H1 (cell line): ENCODE data around the gene FRS2. TPM values are rescaled to one million over a fixed set of nuclear protein-coding genes. Genes with fewer than 3 reads are reported as not detected.

Experiments
- CTCF ChIA-PET: fragments of 300-600 bp; sonication (Branson Sonifier 250); formaldehyde crosslinking; loops from one replicate; lab custom pipeline; 2021; ENCODE audit not compliant: partially characterized antibody; lab: Charles Lee
- POLR2A ChIA-PET: fragments of 300-600 bp; sonication (Branson Sonifier 250); formaldehyde crosslinking; loops from one replicate; lab custom pipeline; 2021; ENCODE audit warnings: inconsistent platforms; ENCODE audit not compliant: partially characterized antibody; lab: Charles Lee
- DNase-seq, 2 experiments: peaks; one replicate each; pipeline versions ENCODE4 v3.0.0 to v3.0.0-alpha.2; 2010 to 2022; ENCODE audit warnings: low spot score in 2 of 2, low read depth in 1 of 2, mixed read lengths in 1 of 2
- FAIRE-seq: peaks from 2 replicates; lab custom pipeline; 2011; peaks lifted over from hg19 to GRCh38; lab: Jason Lieb, UNC
- H2AFZ ChIP-seq: 2 replicates; pipeline ENCODE4 v1.8.1; 2012; ENCODE audit warnings: low read length, inconsistent platforms
- H2AK5ac ChIP-seq: 2 replicates; pipeline ENCODE4 v1.6.1; 2013; ENCODE audit warnings: low read depth, low read length
- H2BK120ac ChIP-seq: replicated peaks from 2 replicates; pipeline ENCODE3; 2013; ENCODE audit warnings: low read depth, low read length, inconsistent platforms
- H2BK12ac ChIP-seq: 2 replicates; pipeline ENCODE4 v1.6.1; 2013; ENCODE audit warnings: low read depth, low read length
- H2BK15ac ChIP-seq: 2 replicates; pipeline ENCODE4 v1.6.1; 2013; ENCODE audit warnings: low read length
- H2BK20ac ChIP-seq: 2 replicates; pipeline ENCODE4 v1.6.1; 2013; ENCODE audit warnings: low read length
- H2BK5ac ChIP-seq: 2 replicates; pipeline ENCODE4 v1.6.1; 2013; ENCODE audit warnings: low read depth, low read length
- H3K14ac ChIP-seq: 2 replicates; pipeline ENCODE4 v1.6.1; 2013; ENCODE audit warnings: inconsistent platforms; ENCODE audit not compliant: insufficient read length
- H3K18ac ChIP-seq: 2 replicates; pipeline ENCODE4 v1.6.1; 2013; ENCODE audit warnings: low read length; ENCODE audit errors: extremely low read depth
- H3K23ac ChIP-seq: 2 replicates; pipeline ENCODE4 v1.6.1; 2013; ENCODE audit warnings: inconsistent platforms; ENCODE audit not compliant: insufficient read length
- H3K23me2 ChIP-seq: 2 replicates; pipeline ENCODE4 v1.6.1; 2013; ENCODE audit warnings: low read depth, low read length
- H3K27ac ChIP-seq: 2 replicates; pipeline ENCODE4 v1.6.1; 2011; ENCODE audit warnings: low read depth, low read length, inconsistent platforms
- H3K27me3 ChIP-seq, 4 experiments: replicated peaks in 1 of 4; 1 replicate in 1 of 4; 2 replicates in 3 of 4; pipeline versions ENCODE4 v1.6.1 to v1.8.1; 2011 to 2013; ENCODE audit warnings: low read length in 3 of 4, mild to moderate bottlenecking in 3 of 4, inconsistent platforms in 2 of 4, mixed read lengths in 2 of 4, moderate library complexity in 1 of 4; ENCODE audit not compliant: control insufficient read depth in 3 of 4, insufficient read depth in 3 of 4; ENCODE audit errors: extremely low read depth in 1 of 4
- H3K36me3 ChIP-seq, 4 experiments: 2 replicates each; pipeline versions ENCODE4 v1.6.1 to v1.8.1; 2011 to 2013; ENCODE audit warnings: mild to moderate bottlenecking in 4 of 4, low read length in 3 of 4, moderate library complexity in 2 of 4, control low read depth in 1 of 4, inconsistent platforms in 1 of 4; ENCODE audit not compliant: insufficient read depth in 4 of 4, control insufficient read depth in 2 of 4
- H3K4ac ChIP-seq: replicated peaks from 2 replicates; pipeline ENCODE3; 2013; ENCODE audit warnings: low read length, low read depth, mixed read lengths, inconsistent platforms; ENCODE audit not compliant: insufficient read length
- H3K4me1 ChIP-seq, 4 experiments: replicated peaks in 1 of 4; 1 replicate in 1 of 4; 2 replicates in 3 of 4; pipeline versions ENCODE4 v1.6.1 to v1.8.1; 2011 to 2013; ENCODE audit warnings: low read length in 3 of 4, inconsistent platforms in 2 of 4, mixed read lengths in 1 of 4; ENCODE audit not compliant: insufficient read depth in 4 of 4, control insufficient read depth in 3 of 4
- H3K4me2 ChIP-seq, 2 experiments: 2 replicates each; pipeline versions ENCODE4 v1.6.1 to v1.8.1; 2011 to 2013; ENCODE audit warnings: low read depth in 2 of 2, low read length in 2 of 2, control low read depth in 1 of 2, inconsistent platforms in 1 of 2, mild to moderate bottlenecking in 1 of 2; ENCODE audit not compliant: insufficient read depth in 1 of 2
- H3K4me3 ChIP-seq, 4 experiments: fragments of 200-600, 300-600 bp in 1 of 4; sonication (generic), shearing (Covaris generic), sonication (Bioruptor Twin) in 1 of 4; 2 replicates each; pipeline versions ENCODE4 v1.5.1 to v1.8.1; 2011 to 2016; ENCODE audit warnings: low read length in 4 of 4, low read depth in 3 of 4, control low read depth in 2 of 4, inconsistent platforms in 2 of 4, mild to moderate bottlenecking in 2 of 4, mixed read lengths in 1 of 4, moderate library complexity in 1 of 4; ENCODE audit not compliant: insufficient read depth in 2 of 4; ENCODE audit errors: extremely low read depth in 1 of 4
- H3K56ac ChIP-seq: replicated peaks from 2 replicates; pipeline ENCODE3; 2013; ENCODE audit warnings: low read depth, mild to moderate bottlenecking, mixed read lengths, low read length, inconsistent platforms; ENCODE audit not compliant: insufficient read length
- H3K79me1 ChIP-seq: 2 replicates; pipeline ENCODE4 v1.6.1; 2013; ENCODE audit warnings: low read depth, low read length, control low read depth
- H3K79me2 ChIP-seq, 2 experiments: 2 replicates each; pipeline versions ENCODE4 v1.6.1 to v1.8.1; 2012 to 2013; ENCODE audit warnings: low read length in 2 of 2, mild to moderate bottlenecking in 2 of 2, inconsistent platforms in 1 of 2; ENCODE audit not compliant: insufficient read depth in 2 of 2, control insufficient read depth in 1 of 2
- H3K9ac ChIP-seq, 4 experiments: replicated peaks in 1 of 4; 1 replicate in 1 of 4; 2 replicates in 3 of 4; pipeline versions ENCODE4 v1.6.1 to v1.8.1; 2011 to 2013; ENCODE audit warnings: low read depth in 3 of 4, low read length in 3 of 4, control low read depth in 2 of 4, mild to moderate bottlenecking in 2 of 4, moderate library complexity in 2 of 4, inconsistent platforms in 1 of 4; ENCODE audit errors: extremely low read depth in 1 of 4
- H3K9me3 ChIP-seq, 2 experiments: 2 replicates each; pipeline versions ENCODE4 v1.6.1 to v1.8.1; 2012 to 2013; ENCODE audit warnings: mild to moderate bottlenecking in 2 of 2, moderate library complexity in 2 of 2, control low read depth in 1 of 2, inconsistent platforms in 1 of 2, low read depth in 1 of 2, low read length in 1 of 2, mixed read lengths in 1 of 2; ENCODE audit not compliant: insufficient read depth in 2 of 2
- H4K20me1 ChIP-seq, 2 experiments: replicated peaks in 1 of 2; 2 replicates each; pipeline versions ENCODE3 to v1.8.1; 2011 to 2013; ENCODE audit warnings: inconsistent platforms in 2 of 2, low read length in 2 of 2, mild to moderate bottlenecking in 1 of 2; ENCODE audit not compliant: insufficient read depth in 2 of 2, control insufficient read depth in 1 of 2
- H4K5ac ChIP-seq: 2 replicates; pipeline ENCODE4 v1.6.1; 2013; ENCODE audit warnings: low read length, low read depth, mixed read lengths, inconsistent platforms; ENCODE audit not compliant: insufficient read length
- H4K8ac ChIP-seq: 2 replicates; pipeline ENCODE4 v1.8.0; 2013; ENCODE audit warnings: mild to moderate bottlenecking, moderate library complexity, low read length, inconsistent platforms; ENCODE audit not compliant: insufficient read depth; ENCODE audit errors: extremely low read depth
- H4K91ac ChIP-seq: replicated peaks from 2 replicates; pipeline ENCODE3; 2013; ENCODE audit warnings: low read length, mixed read lengths, inconsistent platforms; ENCODE audit not compliant: insufficient read length
- JUN ChIP-seq: IDR thresholded peaks from 2 replicates; pipeline ENCODE4 v1.6.1; 2011; ENCODE audit warnings: low read depth, mild to moderate bottlenecking, improper control_type of control experiment, low read length
- JUND ChIP-seq: IDR thresholded peaks from 2 replicates; pipeline ENCODE4 v1.6.1; 2011; ENCODE audit warnings: mild to moderate bottlenecking, improper control_type of control experiment, low read length
- WGBS, 2 experiments: shearing (Covaris generic) in 1 of 2; methylation state at CpG; one replicate each; pipeline versions ENCODE4 v1.1.6 to v1.1.7; 2013 to 2015; ENCODE audit warnings: low lambda C conversion rate in 2 of 2, mixed read lengths in 2 of 2, inconsistent platforms in 1 of 2, low coverage in 1 of 2, missing lambda C conversion rate in 1 of 2; ENCODE audit not compliant: insufficient replicate concordance in 2 of 2, insufficient coverage in 1 of 2, insufficient read length in 1 of 2; ENCODE audit errors: extremely low coverage in 1 of 2, missing lambda C conversion rate in 1 of 2; 5-methylcytosine and 5-hydroxymethylcytosine counted together
- polyA plus RNA-seq, 7 experiments: library from polyadenylated mRNA; depleted of rRNA in 3 of 7; stranded (reverse) in 5 of 7; unstranded in 2 of 7; fragments of >200 nt in 5 of 7; fragments of 200-250 nt in 2 of 7; gene quantifications; 1 replicate in 5 of 7; 2 replicates in 1 of 7; 4 replicates in 1 of 7; pipeline versions ENCODE4 v1.2.1 to v1.2.3, GENCODE V29; 2011 to 2013; ENCODE audit warnings: missing spikeins in 2 of 7, mixed read lengths in 2 of 7
- total RNA-seq: library from RNA; stranded (reverse); fragmentation: NEBNext Ultra II Directional; extraction: Animal tissue kit (Norgen Biotek cat#: 25700); gene quantifications from 2 replicates; pipeline ENCODE4 v1.2.1, GENCODE V29; 2021

FRS2 gene
- total and polyA plus RNA-seq, 2 of the 8 experiments (the other 6 are each of a cell fraction or from before 2014, with no cell fraction given), result 10.3 to 35.8 TPM

DNA sequence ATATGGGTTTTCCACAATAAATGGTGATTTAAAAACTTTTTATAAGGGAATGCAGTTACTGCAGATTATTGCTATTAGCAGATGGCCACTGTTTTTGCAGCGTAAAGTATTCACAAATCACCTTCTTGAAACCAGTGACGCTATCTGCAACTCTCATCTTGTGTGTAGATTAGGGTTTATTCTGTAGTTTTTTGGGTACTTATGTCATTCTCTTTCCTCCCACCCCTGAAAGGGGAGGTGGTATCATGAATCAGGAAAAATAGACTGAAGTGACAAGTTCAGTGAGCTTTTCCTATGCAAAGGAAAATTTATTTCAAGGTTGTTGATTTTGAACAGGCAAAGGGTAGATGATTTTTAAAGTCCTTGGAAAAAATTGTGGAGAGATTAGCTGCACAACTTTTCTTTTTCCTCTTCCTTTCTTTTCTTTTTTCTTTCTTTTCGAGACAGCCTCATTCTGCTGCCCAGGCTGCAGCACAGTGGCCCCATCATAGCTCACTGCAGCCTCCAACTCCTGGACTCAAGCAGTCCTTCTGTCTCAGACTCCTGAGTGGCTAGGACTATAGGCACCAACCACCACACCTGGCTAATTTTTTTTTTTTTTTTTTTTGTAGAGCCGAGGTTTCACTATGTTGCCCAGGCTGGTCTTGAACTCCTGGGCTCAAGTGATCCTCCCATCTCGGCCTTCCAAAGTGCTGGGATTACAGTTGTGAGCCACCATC, 1.6 kb downstream of the FRS2 start:
- H3K27me3 ChIP-seq, result no peaks in the 10 kb centered on the region
- H3K36me3 ChIP-seq, result no peaks in the 10 kb centered on the region
- H3K79me1 ChIP-seq, result no peaks in the 10 kb centered on the region
- H4K5ac ChIP-seq, result no peak overlapping the region
- CTCF ChIA-PET, result interaction anchor here (1.0 to 1.8 kb wide), 3 partner anchors 24 to 96 kb away, joined by 3 to 6 read pairs (median 3); no protein-coding TSS in a partner anchor
- peak overlapping the region; percentile 66 to 67 for H3K4me2 ChIP-seq
- no peak overlapping the region for H2BK12ac ChIP-seq
- POLR2A ChIA-PET, result interaction anchor here (1.1 kb wide), 1 partner anchor 98 kb away, joined by 3 read pairs; no protein-coding TSS in a partner anchor
- 86% methylated on average over 5 of the region's 5 CpGs; no CpG with 5 or more reads in 1 of the 2 experiments for WGBS, 2 experiments
- H3K18ac ChIP-seq, result no peak overlapping the region
- DNase-seq (no peak), FAIRE-seq (peak; percentile 7)
- no peak for TF ChIP-seq JUND
- TF ChIP-seq JUN, result no peak
- H2BK5ac ChIP-seq, result no peak overlapping the region
- H4K91ac ChIP-seq, result no peak overlapping the region
- H3K9me3 ChIP-seq, result no peaks in the 10 kb centered on the region
- peak overlapping the region in 3 of 4 experiments; percentile 94 to 98 (median 95); a peak in 4 of 8 replicates for H3K4me3 ChIP-seq
- H3K4me1 ChIP-seq, result peaks cover 7 to 16% (median 12%) of the 10 kb centered on the region in 4 experiments; a peak in 6 of 7 replicates
- no peak overlapping the region for H4K8ac ChIP-seq
- H3K9ac ChIP-seq, result no peak overlapping the region
- no peak overlapping the region for H3K23ac ChIP-seq
- H3K56ac ChIP-seq, result no peak overlapping the region
- H3K27ac ChIP-seq, result no peak overlapping the region
- H3K14ac ChIP-seq, result no peak overlapping the region
- no peak overlapping the region for H3K4ac ChIP-seq
- H2BK120ac ChIP-seq, result no peak overlapping the region
- no peak overlapping the region for H2AK5ac ChIP-seq
- H3K79me2 ChIP-seq, result peaks cover 29 to 62% of the 10 kb centered on the region in 2 experiments
- H2AFZ ChIP-seq, result no peak overlapping the region
- no peaks in the 10 kb centered on the region; the same call in 1 of the 2 replicates for H3K23me2 ChIP-seq
- H4K20me1 ChIP-seq, result peaks cover 6 to 8% of the 10 kb centered on the region in 2 experiments
- H2BK15ac ChIP-seq, result no peak overlapping the region
- H2BK20ac ChIP-seq, result no peak overlapping the region
